Measurements from ENCODE around the gene CABP7.

- TF ChIP-seq CTCF (IDR thresholded peaks at IDR 0.05) = no peak
- no peak for TF ChIP-seq POLR2A (IDR thresholded peaks at IDR 0.05)
Measured at GRCh38 chr22:29734406-29734805, 14.6 kb downstream of the CABP7 start.

Measured in tibial nerve (tissue), 3 donors.